Smooth muscle cell (in vitro differentiated cells): Measurements from ENCODE around the gene LSP1. TPM values are rescaled to one million over a fixed set of nuclear protein-coding genes. Genes with fewer than 3 reads are reported as not detected.

Source experiments
- DNase-seq: peaks from one replicate; lab custom pipeline; 2025; ENCODE audit not compliant: unreplicated experiment; lab: John Stamatoyannopoulos, UW
- H2AFZ ChIP-seq: fragments of 200-600 bp; sonication (generic); 2 replicates; pipeline ENCODE4 v1.6.0; 2016; ENCODE audit warnings: antibody characterized with exemption, low read depth, mild to moderate bottlenecking
- H3F3A ChIP-seq: fragments of 200-600 bp; sonication (generic); 2 replicates; pipeline ENCODE4 v1.6.0; 2017; ENCODE audit warnings: antibody characterized with exemption, low read depth
- H3K27ac ChIP-seq: fragments of 200-600 bp; sonication (generic); 2 replicates; pipeline ENCODE4 v1.5.1; 2016; ENCODE audit warnings: low read depth, mild to moderate bottlenecking
- H3K27me3 ChIP-seq: fragments of 200-600 bp; sonication (generic); 2 replicates; pipeline ENCODE4 v1.6.1; 2016; ENCODE audit warnings: low read depth, mild to moderate bottlenecking
- H3K36me3 ChIP-seq: fragments of 200-600 bp; sonication (generic); 2 replicates; pipeline ENCODE4 v1.5.1; 2016; ENCODE audit warnings: low read depth
- H3K4me1 ChIP-seq: fragments of 200-600 bp; sonication (generic); 2 replicates; pipeline ENCODE4 v1.5.1; 2016; ENCODE audit warnings: low read depth
- H3K4me2 ChIP-seq: fragments of 200-600 bp; sonication (generic); 2 replicates; pipeline ENCODE4 v1.6.0; 2016; ENCODE audit warnings: mild to moderate bottlenecking
- H3K4me3 ChIP-seq: fragments of 200-600 bp; sonication (generic); 2 replicates; pipeline ENCODE4 v1.5.1; 2016; ENCODE audit warnings: mild to moderate bottlenecking
- H3K79me2 ChIP-seq: fragments of 200-600 bp; sonication (generic); 2 replicates; pipeline ENCODE4 v1.6.0; 2016; ENCODE audit warnings: low read depth, mild to moderate bottlenecking
- H3K9ac ChIP-seq: fragments of 200-600 bp; sonication (generic); 2 replicates; pipeline ENCODE4 v1.6.0; 2016; ENCODE audit warnings: low read depth
- H3K9me3 ChIP-seq: fragments of 200-600 bp; sonication (generic); replicated peaks from 2 replicates; pipeline ENCODE4 v1.5.1; 2016; ENCODE audit warnings: low read depth
- H4K20me1 ChIP-seq: fragments of 200-600 bp; sonication (generic); 2 replicates; pipeline ENCODE4 v1.6.0; 2016; ENCODE audit warnings: low read depth
- CTCF ChIP-seq: fragments of 200-600 bp; sonication (generic); IDR thresholded peaks from 2 replicates; pipeline ENCODE4 v1.5.1; 2017; ENCODE audit warnings: borderline replicate concordance, mild to moderate bottlenecking, antibody characterized with exemption; ENCODE audit not compliant: insufficient read depth, poor library complexity, severe bottlenecking
- WGBS: methylation state at CpG from one replicate; pipeline ENCODE4 v1.1.7; 2016; ENCODE audit warnings: low lambda C conversion rate; 5-methylcytosine and 5-hydroxymethylcytosine counted together
- polyA plus RNA-seq: library from polyadenylated mRNA; unstranded; fragments of >200 nt; fragmentation: Nextera tagmentation; extraction: Ambion mirVana; gene quantifications from 2 replicates; pipeline ENCODE4 v1.2.1, GENCODE V29; 2016
- total RNA-seq: library from RNA; depleted of rRNA; stranded (reverse); fragments of >200 nt; gene quantifications from 2 replicates; pipeline ENCODE4 v1.2.3, GENCODE V29; 2014

The LSP1 gene
- total and polyA plus RNA-seq, 2 experiments from 2014 or later, result 2.1 to 13.7 TPM

- Histone ChIP-seq H3K9ac (no peak overlapping the region), H3K4me1 (no peaks in the 10 kb centered on the region), H3K79me2 (no peaks in the 10 kb centered on the region), H3K4me3 (no peak overlapping the region), H3K36me3 (no peaks in the 10 kb centered on the region), H3K4me2 (no peak overlapping the region), H3K27ac (no peak overlapping the region), H4K20me1 (no peaks in the 10 kb centered on the region), H3F3A (no peaks in the 10 kb centered on the region), H3K9me3 (no peaks in the 10 kb centered on the region), H2AFZ (no peak overlapping the region), H3K27me3 (no peaks in the 10 kb centered on the region)
- TF ChIP-seq CTCF, result no peak
- DNase-seq, result no peak
- WGBS, result 87% methylated on average over 30 of the region's 34 CpGs
Observed at GRCh38 chr11:1936781-1937615, 84.1 kb downstream of the LSP1 start.

DNA sequence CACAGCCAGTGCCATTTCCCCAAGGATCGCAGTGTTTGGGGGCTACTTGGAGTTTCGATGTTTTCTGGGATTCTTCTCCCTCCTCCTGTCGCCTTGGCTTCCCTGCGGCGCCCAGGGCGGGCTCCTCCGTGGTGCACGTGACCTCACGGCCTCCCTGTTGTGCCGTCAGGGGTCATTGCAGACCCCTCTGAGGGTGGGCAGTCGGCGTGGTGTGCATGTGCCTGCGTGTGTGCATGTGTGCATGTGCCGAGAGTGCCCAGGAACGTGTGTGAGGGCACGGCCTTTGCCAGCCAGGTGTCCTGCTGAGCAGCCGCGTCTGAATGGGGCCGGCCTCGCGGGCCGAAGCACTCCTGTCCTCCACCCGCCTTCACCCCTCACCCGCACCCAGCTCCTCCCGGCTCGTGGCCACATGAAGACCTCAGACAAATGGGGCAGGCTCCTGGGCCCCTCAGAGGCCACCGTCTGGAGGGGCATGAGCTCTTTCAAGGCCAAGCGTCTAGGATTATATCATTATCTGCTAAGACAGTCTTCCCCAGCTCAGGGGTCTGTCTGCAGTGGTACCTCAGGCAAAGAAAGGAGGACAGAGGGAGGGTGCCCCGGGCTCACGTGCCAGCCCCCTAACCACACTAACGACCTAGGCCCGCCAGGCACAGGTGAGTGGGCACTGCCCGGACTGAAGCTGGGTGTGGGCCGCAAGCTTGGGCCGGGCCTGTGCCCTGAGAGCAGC is 84.9 kb downstream of the LSP1 start:
- H3K27me3 ChIP-seq, result no peaks in the 10 kb centered on the region
- no peak overlapping the region for H3K27ac ChIP-seq
- H3K9me3 ChIP-seq, result no peaks in the 10 kb centered on the region
- no peak for DNase-seq
- H3F3A ChIP-seq, result no peaks in the 10 kb centered on the region
- no peaks in the 10 kb centered on the region for H3K36me3 ChIP-seq
- TF ChIP-seq CTCF, result no peak
- no peaks in the 10 kb centered on the region for H4K20me1 ChIP-seq
- H3K79me2 ChIP-seq, result no peaks in the 10 kb centered on the region
- H3K9ac ChIP-seq, result no peak overlapping the region
- H3K4me1 ChIP-seq, result no peaks in the 10 kb centered on the region
- WGBS, result 84% methylated on average over 30 of the region's 35 CpGs
- no peak overlapping the region for H3K4me3 ChIP-seq
- H3K4me2 ChIP-seq, result no peak overlapping the region
- no peak overlapping the region for H2AFZ ChIP-seq

- Histone ChIP-seq H3F3A (no peaks in the 10 kb centered on the region), H3K4me3 (no peak overlapping the region), H3K27me3 (no peaks in the 10 kb centered on the region), H3K9me3 (no peaks in the 10 kb centered on the region), H3K79me2 (no peaks in the 10 kb centered on the region), H3K9ac (no peak overlapping the region), H2AFZ (no peak overlapping the region), H4K20me1 (no peaks in the 10 kb centered on the region), H3K27ac (no peak overlapping the region), H3K4me1 (no peaks in the 10 kb centered on the region), H3K4me2 (no peak overlapping the region), H3K36me3 (no peaks in the 10 kb centered on the region)
- DNase-seq, result no peak
- no peak for TF ChIP-seq CTCF
- 85% methylated on average over 27 of the region's 27 CpGs for WGBS
Observed at GRCh38 chr11:1938343-1939005, 85.6 kb downstream of the LSP1 start.
